CD4-positive, alpha-beta memory T cell (primary cell): ENCODE measurements around the gene VPS18. TPM values are rescaled to one million over a fixed set of nuclear protein-coding genes. Genes with fewer than 3 reads are reported as not detected.

Source experiments
- CTCF ChIA-PET: fragments of 350-600 bp; sonication (Branson Sonifier 250); formaldehyde crosslinking; loops from one replicate; lab custom pipeline; 2021; ENCODE audit warnings: inconsistent platforms; ENCODE audit not compliant: partially characterized antibody; lab: Charles Lee
- POLR2A ChIA-PET: fragments of 350-600 bp; sonication (Branson Sonifier 250); formaldehyde crosslinking; loops from one replicate; lab custom pipeline; 2021; ENCODE audit not compliant: partially characterized antibody; lab: Charles Lee
- DNase-seq, 5 donors: peaks; one replicate each; pipeline versions ENCODE4 v3.0.0 to v3.0.0-alpha.2; 2020 to 2022; ENCODE audit warnings: mixed read lengths in 1 of 5
- H3K27ac ChIP-seq: one replicate; pipeline ENCODE4 v1.7.0; 2013; ENCODE audit warnings: low read depth, low read length
- H3K27me3 ChIP-seq: 2 replicates; pipeline ENCODE4 v1.7.0; 2013; ENCODE audit warnings: mild to moderate bottlenecking, low read length, moderate library complexity; ENCODE audit not compliant: insufficient read depth
- H3K36me3 ChIP-seq: 2 replicates; pipeline ENCODE4 v1.7.0; 2013; ENCODE audit warnings: mild to moderate bottlenecking, low read length, moderate library complexity; ENCODE audit not compliant: insufficient read depth
- H3K4me1 ChIP-seq: 2 replicates; pipeline ENCODE4 v1.7.0; 2013; ENCODE audit warnings: mild to moderate bottlenecking, low read length, moderate library complexity; ENCODE audit not compliant: insufficient read depth
- H3K4me3 ChIP-seq, 2 donors: one replicate each; pipeline ENCODE4 v1.7.0; 2013; ENCODE audit warnings: low read length in 2 of 2, mild to moderate bottlenecking in 1 of 2
- H3K9me3 ChIP-seq, 2 donors: one replicate each; pipeline ENCODE4 v1.7.0; 2013; ENCODE audit warnings: low read length in 2 of 2, control low read depth in 1 of 2; ENCODE audit not compliant: control insufficient read depth in 1 of 2
- H3K27ac Mint-ChIP-seq, 7 donors: one replicate each; pipeline ENCODE4 v1.8.0; 2020 to 2021; ENCODE audit warnings: mixed read lengths in 7 of 7, mild to moderate bottlenecking in 6 of 7, inconsistent platforms in 3 of 7, moderate library complexity in 3 of 7
- H3K27me3 Mint-ChIP-seq, 2 donors: one replicate each; pipeline ENCODE4 v1.8.0; 2020 to 2021; ENCODE audit warnings: mixed read lengths in 2 of 2
- H3K36me3 Mint-ChIP-seq, 2 donors: one replicate each; pipeline ENCODE4 v1.8.0; 2020 to 2021; ENCODE audit warnings: mixed read lengths in 2 of 2, inconsistent platforms in 1 of 2, mild to moderate bottlenecking in 1 of 2
- H3K4me1 Mint-ChIP-seq, 4 donors: one replicate each; pipeline ENCODE4 v1.8.0; 2020 to 2021; ENCODE audit warnings: mixed read lengths in 4 of 4, mild to moderate bottlenecking in 1 of 4
- H3K4me3 Mint-ChIP-seq, 8 donors: one replicate each; pipeline ENCODE4 v1.8.0; 2020 to 2021; ENCODE audit warnings: mixed read lengths in 8 of 8, mild to moderate bottlenecking in 7 of 8, moderate library complexity in 6 of 8, inconsistent platforms in 3 of 8
- H3K9me3 Mint-ChIP-seq, 8 donors: one replicate each; pipeline ENCODE4 v1.8.0; 2020 to 2021; ENCODE audit warnings: mixed read lengths in 8 of 8, mild to moderate bottlenecking in 5 of 8, inconsistent platforms in 3 of 8, moderate library complexity in 1 of 8
- intact Hi-C: fragments of 100-400 bp; cut with micrococcal nuclease; formaldehyde crosslinking; loops from one replicate; pipeline ENCODE4 v1.15.1; 2023
- polyA plus RNA-seq, 2 donors: library from polyadenylated mRNA; unstranded; fragments of 300-500 nt; fragmentation: Illumina TruSeq; gene quantifications; one replicate each; pipeline ENCODE4 v1.2.3, GENCODE V29; 2021
- total RNA-seq, 2 experiments: library from RNA; stranded (reverse); gene quantifications; one replicate each; pipeline ENCODE4 v1.2.3, GENCODE V29; 2021

VPS18 gene
- total and polyA plus RNA-seq, 4 experiments from 2014 or later: 14.6 to 21.6 (median 19.4) TPM

DNA sequence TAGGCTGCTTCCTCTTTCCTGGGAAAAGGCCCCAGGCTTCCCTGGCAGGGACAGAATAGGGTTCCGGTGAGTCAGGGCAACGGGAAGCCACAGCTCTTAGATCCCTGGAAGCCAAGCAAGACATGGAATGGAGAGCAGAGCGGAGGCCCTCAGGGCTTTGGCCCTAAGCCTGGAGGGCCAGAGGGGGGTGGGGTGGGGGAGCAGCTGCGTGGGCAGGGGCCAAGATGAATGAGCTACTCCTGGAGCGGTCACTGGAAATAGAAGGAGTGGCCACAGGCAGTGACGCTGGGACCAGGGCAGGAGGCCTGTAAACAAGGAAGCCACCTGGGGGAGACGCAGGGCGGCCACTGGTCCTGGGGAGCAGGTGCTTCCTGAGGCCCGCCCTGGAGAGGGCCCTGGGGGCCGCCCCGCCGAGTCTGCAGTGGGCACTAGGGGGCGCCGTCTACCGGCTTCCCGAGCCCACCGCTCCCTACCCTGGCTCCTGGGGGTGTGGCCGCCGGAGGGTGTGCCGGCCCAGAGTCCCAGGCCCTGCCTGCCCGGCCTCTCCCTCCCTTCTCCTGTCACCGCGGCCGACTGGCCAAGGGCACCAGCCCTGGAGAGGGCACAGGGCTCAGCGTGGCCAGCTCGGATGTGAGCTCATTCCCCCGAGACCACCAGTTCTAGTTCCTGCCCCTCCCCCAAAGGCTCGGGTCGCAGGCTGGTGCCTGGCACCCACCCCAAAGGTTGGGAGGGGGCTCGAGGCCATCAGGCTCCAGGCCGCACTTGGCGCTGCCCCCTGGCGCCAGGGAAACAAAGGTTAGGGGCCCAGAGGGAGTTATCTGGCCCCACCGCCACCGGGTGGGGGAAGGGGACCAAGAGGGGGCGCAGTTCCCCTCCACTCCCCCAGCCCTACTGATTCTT is 12.1 kb downstream of the VPS18 start:
- Histone ChIP-seq H3K36me3 (peaks cover 13% of the 10 kb centered on the region), H3K9me3 (no peaks in the 10 kb centered on the region), H3K4me1 (peaks cover 20% of the 10 kb centered on the region), H3K27ac (peak overlapping the region; percentile 58), H3K4me3 (peak overlapping the region; percentile 61 to 67), H3K27me3 (no peaks in the 10 kb centered on the region)
- DNase-seq: peak; percentile 64 to 68 (median 64)
- CTCF ChIA-PET: interaction anchor here (0.7 to 9.0 kb wide), 25 partner anchors 9 to 437 kb away, joined by 3 to 102 read pairs (median 4); partner anchors contain the start of genes CHP1 and VPS18
- Mint-ChIP-seq H3K4me1 (peaks cover 13 to 35% (median 24%) of the 10 kb centered on the region in 4 donors), H3K9me3 (no peaks in the 10 kb centered on the region), H3K4me3 (peak overlapping the region; percentile 42 to 88 (median 84)), H3K27me3 (no peaks in the 10 kb centered on the region), H3K27ac (peak overlapping the region in 5 of 7 donors; percentile 70 to 91 (median 87)), H3K36me3 (peaks cover 12 to 20% of the 10 kb centered on the region in 2 donors)
- intact Hi-C loops: loop anchor here (2.0 to 5.0 kb wide), 3 partner anchors 22 to 211 kb away; partner anchors contain the start of genes DLL4 and INO80
- POLR2A ChIA-PET: interaction anchor here (0.6 to 3.8 kb wide), 8 partner anchors 12 to 558 kb away, joined by 3 to 37 read pairs (median 4); partner anchors contain the start of genes CHAC1, INO80 and VPS18

DNA sequence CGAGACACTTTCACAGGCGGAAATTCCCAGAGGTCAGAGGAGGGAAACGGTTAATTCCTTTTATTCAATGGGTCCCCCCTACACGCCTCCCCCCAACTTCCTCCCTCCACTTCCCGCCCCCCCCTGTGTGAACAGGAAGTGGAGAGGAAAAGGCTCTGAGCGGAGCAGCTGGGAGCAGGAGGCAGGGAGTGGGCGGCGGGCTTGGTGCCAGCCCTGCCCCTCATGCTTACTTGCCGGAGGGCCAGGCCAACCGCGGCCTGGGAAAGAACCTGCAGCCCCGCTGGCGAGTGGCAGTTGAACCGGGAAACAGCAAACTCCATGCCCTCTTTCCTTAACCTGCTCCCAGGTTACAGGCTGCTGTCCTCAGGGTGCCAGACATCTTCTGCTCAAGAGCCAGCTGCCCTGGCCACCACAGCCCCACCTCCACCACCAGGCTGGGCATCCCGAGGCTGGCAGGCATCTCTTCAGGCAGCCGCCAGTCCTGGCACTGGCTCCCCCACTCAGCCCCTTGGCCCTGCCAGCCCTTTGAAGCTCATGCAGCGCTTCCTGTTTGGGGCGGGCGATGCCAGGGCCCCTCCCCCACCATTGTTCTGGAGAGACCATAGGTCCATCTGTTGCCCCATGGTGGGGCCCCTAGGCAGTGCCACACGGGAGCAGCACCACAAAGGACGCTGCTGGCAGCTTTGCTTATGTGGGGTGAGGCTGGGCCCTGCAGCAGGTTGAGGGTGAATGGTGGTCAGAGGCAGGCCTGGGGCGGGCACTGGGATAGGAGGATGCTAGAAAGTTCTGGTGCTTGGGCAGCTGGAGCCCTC is 12.9 kb downstream of the VPS18 start:
- Histone ChIP-seq H3K27me3 (no peaks in the 10 kb centered on the region), H3K27ac (peak overlapping the region; percentile 58), H3K36me3 (peaks cover 13% of the 10 kb centered on the region), H3K4me1 (peaks cover 20% of the 10 kb centered on the region), H3K9me3 (no peaks in the 10 kb centered on the region), H3K4me3 (peak overlapping the region; percentile 61 to 67)
- intact Hi-C loops: loop anchor here (2.0 to 5.0 kb wide), 3 partner anchors 22 to 210 kb away; partner anchors contain the start of genes DLL4 and INO80
- peak overlapping the region; percentile 84 to 92 (median 91) for H3K27ac Mint-ChIP-seq
- peaks cover 13 to 35% (median 24%) of the 10 kb centered on the region in 4 donors for H3K4me1 Mint-ChIP-seq
- ChIA-PET POLR2A (interaction anchor here (0.6 to 3.8 kb wide), 10 partner anchors 9 to 426 kb away, joined by 3 to 37 read pairs (median 4); partner anchors contain the start of genes CHAC1, CHP1, DLL4 and EXD1), CTCF (interaction anchor here (0.6 to 9.0 kb wide), 23 partner anchors 10 to 276 kb away, joined by 3 to 102 read pairs (median 4); partner anchors contain the start of genes DLL4 and VPS18)
- H3K9me3 Mint-ChIP-seq: no peaks in the 10 kb centered on the region
- H3K4me3 Mint-ChIP-seq: peak overlapping the region; percentile 81 to 88 (median 84)
- no peaks in the 10 kb centered on the region for H3K27me3 Mint-ChIP-seq
- peaks cover 12 to 17% of the 10 kb centered on the region in 2 donors for H3K36me3 Mint-ChIP-seq
- DNase-seq: peak; percentile 51 to 76 (median 64)

DNA sequence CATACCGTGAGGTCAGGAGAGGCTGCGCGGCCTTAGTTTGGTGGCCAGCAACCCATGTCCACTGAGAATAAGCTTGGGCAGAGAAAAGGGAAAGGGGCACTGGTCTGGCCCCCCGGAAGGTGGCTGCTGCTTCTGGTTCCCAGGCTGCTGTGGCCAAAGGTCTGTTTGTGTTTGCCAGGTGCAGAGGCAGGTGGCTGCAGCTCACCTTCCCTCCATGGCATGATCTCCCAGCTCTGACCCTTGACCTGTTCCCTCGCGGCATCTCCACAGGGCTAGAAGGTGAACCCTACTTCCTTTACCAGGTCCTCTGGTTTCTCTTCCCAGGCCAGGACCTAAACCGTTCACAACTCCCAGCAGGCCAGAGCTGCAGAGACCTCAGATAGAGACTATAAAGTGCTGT is 13.8 kb downstream of the VPS18 start:
- no peaks in the 10 kb centered on the region for H3K9me3 ChIP-seq
- peaks cover 7 to 11% of the 10 kb centered on the region in 2 donors for H3K36me3 Mint-ChIP-seq
- POLR2A ChIA-PET: interaction anchor here (0.9 to 3.8 kb wide), 6 partner anchors 8 to 208 kb away, joined by 3 to 37 read pairs (median 10); partner anchors contain the start of genes DLL4, INO80 and VPS18
- H3K27me3 ChIP-seq: no peaks in the 10 kb centered on the region
- peaks cover 12 to 30% (median 22%) of the 10 kb centered on the region in 4 donors for H3K4me1 Mint-ChIP-seq
- H3K4me1 ChIP-seq: peaks cover 20% of the 10 kb centered on the region
- H3K27ac Mint-ChIP-seq: peak overlapping the region in 6 of 7 donors; percentile 61 to 92 (median 89)
- H3K27ac ChIP-seq: no peak overlapping the region
- H3K9me3 Mint-ChIP-seq: no peaks in the 10 kb centered on the region
- no peak overlapping the region for H3K4me3 ChIP-seq
- intact Hi-C loops: loop anchor here (5.0 kb wide), 1 partner anchor 209 kb away; the partner anchor contains the start of gene INO80
- no peak for DNase-seq
- peaks cover 8% of the 10 kb centered on the region for H3K36me3 ChIP-seq
- CTCF ChIA-PET: interaction anchor here (1.0 to 9.0 kb wide), 9 partner anchors 12 to 162 kb away, joined by 3 to 102 read pairs (median 7); partner anchors contain the start of genes DLL4 and VPS18
- H3K4me3 Mint-ChIP-seq: peak overlapping the region in 6 of 8 donors; percentile 0 to 88 (median 42)
- no peaks in the 10 kb centered on the region for H3K27me3 Mint-ChIP-seq

DNA sequence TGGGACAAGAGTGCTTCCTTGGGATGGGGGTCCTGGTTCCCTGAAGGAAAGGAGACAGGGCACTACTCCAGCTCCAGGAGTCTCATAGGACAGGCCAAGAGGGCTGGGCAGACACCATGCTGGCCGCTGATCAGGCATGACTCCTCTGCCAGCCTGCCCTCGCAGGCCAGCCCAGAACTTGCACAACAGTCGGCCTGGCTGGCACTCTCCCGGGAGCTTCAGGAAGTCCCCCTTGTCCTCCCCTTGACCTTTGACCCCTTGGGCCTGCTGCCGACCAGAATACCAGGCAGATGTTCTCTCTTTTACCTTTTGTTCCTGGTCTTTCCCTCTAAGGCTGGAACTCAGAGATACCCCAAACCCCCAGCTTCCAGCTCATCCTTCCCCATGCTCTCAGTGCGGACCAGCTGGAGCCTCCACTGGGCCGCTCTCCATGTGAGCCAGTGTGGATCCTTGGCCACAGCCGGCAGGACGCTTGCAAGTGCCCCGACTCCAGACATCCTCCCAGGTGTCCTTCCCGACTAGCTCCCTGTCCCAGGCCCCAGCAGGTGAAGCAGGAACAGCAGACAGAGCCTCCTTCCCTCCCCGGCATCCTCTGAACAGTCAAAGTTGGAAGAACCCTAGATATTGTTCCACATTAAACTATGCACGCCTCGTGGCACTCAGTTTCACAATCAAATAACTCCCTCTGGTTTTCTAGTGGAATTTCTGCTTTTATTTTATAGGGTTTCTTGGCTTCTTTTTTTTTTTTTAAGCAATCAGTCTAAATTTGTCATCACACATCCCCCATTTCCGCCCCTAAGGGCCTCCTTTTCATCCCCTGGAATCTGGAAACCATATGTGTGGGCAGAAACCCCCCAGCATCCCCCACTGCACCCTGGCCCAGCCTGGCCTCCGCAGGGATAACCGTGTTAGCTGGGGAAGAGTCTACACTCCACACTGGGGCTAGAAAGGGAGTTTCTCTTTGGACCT is 15.7 kb downstream of the VPS18 start:
- ChIA-PET POLR2A (interaction anchor here (0.5 to 1.0 kb wide), 2 partner anchors 12 to 164 kb away, joined by 3 read pairs; no protein-coding TSS in a partner anchor), CTCF (interaction anchor here (0.5 to 9.0 kb wide), 4 partner anchors 32 to 272 kb away, joined by 3 to 81 read pairs (median 4); no protein-coding TSS in a partner anchor)
- Histone ChIP-seq H3K27ac (no peak overlapping the region), H3K27me3 (no peaks in the 10 kb centered on the region), H3K9me3 (no peaks in the 10 kb centered on the region), H3K36me3 (no peaks in the 10 kb centered on the region), H3K4me3 (no peak overlapping the region), H3K4me1 (peaks cover 16% of the 10 kb centered on the region)
- peak overlapping the region in 6 of 7 donors; percentile 44 to 87 (median 68) for H3K27ac Mint-ChIP-seq
- H3K4me3 Mint-ChIP-seq: peak overlapping the region in 3 of 8 donors; percentile 29 to 45 (median 41)
- intact Hi-C loops: loop anchor here (5.0 kb wide), 1 partner anchor 207 kb away; the partner anchor contains the start of gene INO80
- no peaks in the 10 kb centered on the region for H3K36me3 Mint-ChIP-seq
- no peaks in the 10 kb centered on the region for H3K27me3 Mint-ChIP-seq
- DNase-seq: no peak
- no peaks in the 10 kb centered on the region for H3K9me3 Mint-ChIP-seq
- peaks cover 4 to 20% (median 11%) of the 10 kb centered on the region in 4 donors for H3K4me1 Mint-ChIP-seq

DNA sequence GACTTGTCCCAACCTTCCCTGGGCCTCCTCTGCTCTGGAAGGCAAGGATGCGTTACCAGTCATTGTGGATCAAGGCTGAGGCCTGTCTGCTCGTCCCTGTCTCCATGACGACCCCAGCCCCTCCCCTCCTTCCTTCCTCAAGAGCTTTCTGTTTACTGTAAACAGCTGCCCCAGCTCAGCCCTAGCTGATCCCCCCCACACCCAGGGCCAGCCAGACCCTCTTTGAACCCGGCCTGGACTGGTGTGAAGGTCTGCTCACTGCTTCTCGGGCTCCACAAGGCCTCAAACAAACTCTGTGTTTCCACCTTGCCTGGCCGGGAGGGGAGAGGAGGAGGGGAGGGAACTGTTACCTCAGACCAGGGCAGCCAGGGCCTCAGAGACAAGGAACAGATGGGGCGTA is 16.9 kb downstream of the VPS18 start:
- peaks cover 4 to 16% (median 11%) of the 10 kb centered on the region in 4 donors for H3K4me1 Mint-ChIP-seq
- H3K4me3 Mint-ChIP-seq: no peak overlapping the region
- H3K27ac Mint-ChIP-seq: peak overlapping the region in 3 of 7 donors; percentile 27 to 53 (median 47)
- H3K4me3 ChIP-seq: no peak overlapping the region
- CTCF ChIA-PET: interaction anchor here (0.6 to 9.0 kb wide), 4 partner anchors 15 to 111 kb away, joined by 3 to 81 read pairs (median 4); no protein-coding TSS in a partner anchor
- no peak overlapping the region for H3K27ac ChIP-seq
- H3K36me3 ChIP-seq: no peaks in the 10 kb centered on the region
- no peaks in the 10 kb centered on the region for H3K9me3 Mint-ChIP-seq
- no peaks in the 10 kb centered on the region for H3K36me3 Mint-ChIP-seq
- H3K9me3 ChIP-seq: no peaks in the 10 kb centered on the region
- POLR2A ChIA-PET: interaction anchor here (1.0 kb wide), 1 partner anchor 11 kb away, joined by 3 read pairs; no protein-coding TSS in a partner anchor
- peaks cover 16% of the 10 kb centered on the region for H3K4me1 ChIP-seq
- intact Hi-C loops: no loop called here
- H3K27me3 ChIP-seq: no peaks in the 10 kb centered on the region
- no peak for DNase-seq
- no peaks in the 10 kb centered on the region for H3K27me3 Mint-ChIP-seq
